Neuronal stem cell (in vitro differentiated cells): Measurements from ENCODE around the gene CARD14.
A peak's percentile ranks its signal among the peaks of the same experiment; 100 is the strongest.

Experiments
- DNase-seq: peaks from one replicate; pipeline ENCODE4 v3.0.0-alpha.2; 2013; ENCODE audit warnings: low spot score
- H2AFZ ChIP-seq: one replicate; pipeline ENCODE4 v1.6.1; 2013; ENCODE audit warnings: mild to moderate bottlenecking, low read length, inconsistent platforms
- H2AK5ac ChIP-seq: 2 replicates; pipeline ENCODE4 v1.6.1; 2013; ENCODE audit warnings: low read depth, mild to moderate bottlenecking, inconsistent platforms, low read length, moderate library complexity, mixed read lengths
- H2BK120ac ChIP-seq: 2 replicates; pipeline ENCODE4 v1.6.1; 2013; ENCODE audit warnings: low read depth, mild to moderate bottlenecking, inconsistent platforms, low read length, moderate library complexity, mixed read lengths
- H2BK12ac ChIP-seq: one replicate; pipeline ENCODE4 v1.6.1; 2013; ENCODE audit warnings: low read length, inconsistent platforms
- H2BK15ac ChIP-seq: 2 replicates; pipeline ENCODE4 v1.6.1; 2013; ENCODE audit warnings: mild to moderate bottlenecking, low read length, inconsistent platforms, mixed read lengths
- H2BK5ac ChIP-seq: one replicate; pipeline ENCODE4 v1.6.1; 2013; ENCODE audit warnings: inconsistent platforms, mild to moderate bottlenecking, low read length, moderate library complexity
- H3K14ac ChIP-seq: one replicate; pipeline ENCODE4 v1.6.1; 2013; ENCODE audit warnings: low read length, inconsistent platforms
- H3K18ac ChIP-seq: 2 replicates; pipeline ENCODE4 v1.6.1; 2013; ENCODE audit warnings: low read length, inconsistent platforms
- H3K23ac ChIP-seq: 2 replicates; pipeline ENCODE4 v1.6.1; 2013; ENCODE audit warnings: low read depth, mild to moderate bottlenecking, mixed read lengths, low read length, inconsistent platforms; ENCODE audit not compliant: poor library complexity
- H3K27ac ChIP-seq: replicated peaks from 3 replicates; pipeline ENCODE4 v1.5.1; 2013; ENCODE audit warnings: low read length, inconsistent platforms
- H3K27me3 ChIP-seq, 3 experiments: 2 replicates each; pipeline ENCODE4 v1.6.1; 2013; ENCODE audit warnings: low read length in 3 of 3, mild to moderate bottlenecking in 2 of 3, inconsistent platforms in 1 of 3, low read depth in 1 of 3, mixed read lengths in 1 of 3, moderate library complexity in 1 of 3; ENCODE audit not compliant: control insufficient read depth in 3 of 3, insufficient read depth in 3 of 3
- H3K36me3 ChIP-seq, 2 donors: replicated peaks in 1 of 2; 2 replicates each; pipeline ENCODE4 v1.6.1; 2013; ENCODE audit warnings: low read length in 2 of 2; ENCODE audit not compliant: control insufficient read depth in 2 of 2, insufficient read depth in 2 of 2
- H3K4ac ChIP-seq: 2 replicates; pipeline ENCODE4 v1.6.1; 2013; ENCODE audit warnings: inconsistent platforms, mild to moderate bottlenecking, low read length, moderate library complexity
- H3K4me1 ChIP-seq, 2 donors: 1 replicate in 1 of 2; 2 replicates in 1 of 2; pipeline ENCODE4 v1.6.1; 2013; ENCODE audit warnings: low read length in 2 of 2, low read depth in 1 of 2; ENCODE audit not compliant: control insufficient read depth in 2 of 2, insufficient read depth in 1 of 2
- H3K4me2 ChIP-seq: one replicate; pipeline ENCODE4 v1.6.1; 2013; ENCODE audit warnings: mild to moderate bottlenecking, low read length, inconsistent platforms; ENCODE audit not compliant: insufficient read depth, poor library complexity, severe bottlenecking
- H3K4me3 ChIP-seq, 2 donors: 2 replicates each; pipeline ENCODE4 v1.5.1; 2013; ENCODE audit warnings: low read length in 2 of 2, mild to moderate bottlenecking in 2 of 2, inconsistent platforms in 1 of 2, moderate library complexity in 1 of 2
- H3K79me1 ChIP-seq: one replicate; pipeline ENCODE4 v1.6.1; 2013; ENCODE audit warnings: low read depth, mild to moderate bottlenecking, inconsistent platforms, low read length, moderate library complexity
- H3K9ac ChIP-seq: one replicate; pipeline ENCODE4 v1.6.1; 2013; ENCODE audit warnings: mild to moderate bottlenecking, low read depth, low read length, inconsistent platforms; ENCODE audit not compliant: poor library complexity
- H3K9me3 ChIP-seq, 2 donors: replicated peaks in 1 of 2; 2 replicates each; pipeline versions ENCODE3 to v1.6.1; 2013; ENCODE audit warnings: low read length in 2 of 2, mild to moderate bottlenecking in 2 of 2, inconsistent platforms in 1 of 2, low read depth in 1 of 2, mixed read lengths in 1 of 2, moderate library complexity in 1 of 2; ENCODE audit not compliant: control insufficient read depth in 2 of 2, insufficient read depth in 1 of 2
- H4K8ac ChIP-seq: one replicate; pipeline ENCODE4 v1.6.1; 2013; ENCODE audit warnings: low read depth, mild to moderate bottlenecking, inconsistent platforms, low read length, moderate library complexity
- H4K91ac ChIP-seq: one replicate; pipeline ENCODE4 v1.6.1; 2013; ENCODE audit warnings: low read length, low read depth, mild to moderate bottlenecking, inconsistent platforms; ENCODE audit not compliant: poor library complexity
- WGBS, 2 donors: extraction: QIAGEN DNeasy Blood & Tissue Kit; methylation state at CpG; one replicate each; pipeline ENCODE4 v1.1.7; 2013; ENCODE audit warnings: missing lambda C conversion rate in 2 of 2, mixed read lengths in 1 of 2; ENCODE audit not compliant: insufficient read length in 2 of 2, insufficient replicate concordance in 1 of 2; ENCODE audit errors: extremely low coverage in 2 of 2; 5-methylcytosine and 5-hydroxymethylcytosine counted together

CARD14 gene

DNA sequence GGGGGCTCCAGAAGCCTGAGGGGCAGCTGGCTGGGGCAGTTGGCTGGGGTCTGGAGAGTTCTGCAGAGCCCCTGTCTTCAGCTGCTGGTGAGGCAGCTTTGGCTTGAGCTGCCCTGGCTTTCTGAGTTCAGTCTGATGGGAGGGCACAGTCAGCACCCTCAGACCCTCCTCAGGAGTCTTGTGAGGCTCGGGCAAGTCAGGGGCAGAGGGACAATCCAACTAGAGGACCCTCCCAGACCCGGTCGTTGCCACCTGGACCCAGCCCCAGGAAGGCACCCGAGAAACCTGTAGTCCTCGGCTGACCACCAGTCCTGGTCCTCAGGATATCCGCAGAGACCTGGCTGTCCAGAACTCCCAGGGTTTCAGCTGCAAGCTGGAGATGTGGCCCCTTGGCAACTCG, 1.9 kb downstream of the CARD14 start:
- H2BK12ac ChIP-seq: no peak overlapping the region
- WGBS, 2 donors: no CpG with 5 or more reads among the region's 7 CpGs

DNA sequence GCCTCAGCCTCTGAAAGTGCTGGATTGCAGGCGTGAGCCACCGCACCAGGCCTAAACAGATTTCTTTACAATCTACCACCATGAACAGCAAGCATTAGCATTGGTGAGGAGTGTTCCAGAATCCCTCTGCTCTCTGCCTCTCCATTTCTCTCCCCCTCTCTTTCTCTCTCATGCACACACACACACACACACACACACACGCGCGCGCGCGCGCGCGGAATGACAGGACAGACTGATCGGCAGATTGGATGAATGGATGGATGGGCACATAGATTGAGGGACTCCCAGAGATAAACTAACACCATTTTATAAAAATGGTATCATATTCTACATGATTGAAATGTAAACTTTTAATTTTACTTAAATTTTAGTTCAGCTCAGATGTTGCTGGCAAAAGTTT, 3.3 kb downstream of the CARD14 start:
- Histone ChIP-seq H3K9ac (no peak overlapping the region), H3K18ac (no peak overlapping the region), H2BK120ac (no peak overlapping the region), H2AK5ac (no peak overlapping the region), H3K4me1 (peaks cover 6 to 9% of the 10 kb centered on the region in 2 donors), H3K14ac (no peak overlapping the region), H3K79me1 (no peaks in the 10 kb centered on the region), H2BK15ac (no peak overlapping the region), H3K4ac (no peak overlapping the region), H2BK5ac (no peak overlapping the region), H3K27me3 (peaks cover 0 to 8% (median 0%) of the 10 kb centered on the region in 3 experiments), H4K8ac (no peak overlapping the region), H4K91ac (no peak overlapping the region), H2AFZ (no peak overlapping the region), H3K27ac (no peak overlapping the region), H3K9me3 (no peaks in the 10 kb centered on the region), H2BK12ac (no peak overlapping the region), H3K23ac (no peak overlapping the region), H3K4me3 (no peak overlapping the region), H3K36me3 (no peaks in the 10 kb centered on the region), H3K4me2 (no peak overlapping the region)
- no CpG with 5 or more reads among the region's 12 CpGs for whole genome bisulfite sequencing, 2 donors
- DNase-seq: no peak

More for the DNA sequence above, 1.9 kb downstream of the CARD14 start:
- no peak overlapping the region for H3K23ac ChIP-seq
- H2BK15ac ChIP-seq: no peak overlapping the region
- no peak overlapping the region for H2BK5ac ChIP-seq
- H2AK5ac ChIP-seq: peak overlapping the region; percentile 17
- no peak overlapping the region for H3K14ac ChIP-seq
- no peak overlapping the region for H3K27ac ChIP-seq
- H2AFZ ChIP-seq: no peak overlapping the region
- no peaks in the 10 kb centered on the region for H3K79me1 ChIP-seq
- peaks cover 6 to 9% of the 10 kb centered on the region in 2 donors for H3K4me1 ChIP-seq
- H4K91ac ChIP-seq: no peak overlapping the region
- H2BK120ac ChIP-seq: no peak overlapping the region
- no peak overlapping the region for H3K4me3 ChIP-seq
- no peak overlapping the region for H4K8ac ChIP-seq
- no peak overlapping the region for H3K4me2 ChIP-seq
- H3K27me3 ChIP-seq: peaks cover 0 to 8% (median 0%) of the 10 kb centered on the region in 3 experiments
- H3K9ac ChIP-seq: no peak overlapping the region
- DNase-seq: no peak
- no peaks in the 10 kb centered on the region for H3K36me3 ChIP-seq
- no peaks in the 10 kb centered on the region for H3K9me3 ChIP-seq
- H3K18ac ChIP-seq: no peak overlapping the region
- no peak overlapping the region for H3K4ac ChIP-seq

- Histone ChIP-seq H3K79me1 (no peaks in the 10 kb centered on the region), H4K8ac (no peak overlapping the region), H2BK12ac (no peak overlapping the region), H2AFZ (no peak overlapping the region), H3K18ac (no peak overlapping the region), H4K91ac (no peak overlapping the region), H3K9ac (no peak overlapping the region), H3K4me2 (no peak overlapping the region), H2BK15ac (no peak overlapping the region), H2BK120ac (no peak overlapping the region), H2AK5ac (no peak overlapping the region), H3K27ac (no peak overlapping the region), H3K4ac (no peak overlapping the region), H3K9me3 (no peaks in the 10 kb centered on the region), H3K27me3 (peaks cover 0 to 8% (median 0%) of the 10 kb centered on the region in 3 experiments), H3K14ac (no peak overlapping the region), H3K23ac (no peak overlapping the region), H3K36me3 (no peaks in the 10 kb centered on the region), H2BK5ac (no peak overlapping the region), H3K4me1 (peaks cover 2 to 7% of the 10 kb centered on the region in 2 donors), H3K4me3 (no peak overlapping the region)
- no CpG with 5 or more reads among the region's 6 CpGs for WGBS, 2 donors
- no peak for DNase-seq
Observed at GRCh38 chr17:80173916-80174315, 4.1 kb downstream of the CARD14 start.

DNA sequence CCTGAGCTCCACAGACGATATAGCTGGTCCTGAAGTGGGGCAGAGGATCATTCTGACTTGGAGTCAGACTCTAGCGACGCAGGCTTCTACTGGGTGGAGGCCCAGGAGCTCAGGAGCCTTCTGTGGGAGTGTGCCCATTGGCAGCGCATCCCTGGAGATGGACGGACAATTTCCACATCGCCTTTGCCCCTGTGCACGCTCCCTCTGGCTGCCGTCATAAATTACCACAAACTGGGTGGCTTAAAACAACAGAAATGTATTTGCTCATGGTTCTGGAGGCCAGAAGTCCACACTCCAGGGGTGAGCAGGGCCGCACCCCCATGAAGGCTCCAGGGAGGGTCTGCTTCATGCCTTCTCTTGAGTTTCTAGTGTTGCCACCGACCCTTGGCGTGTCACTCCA, 6.9 kb downstream of the CARD14 start:
- no peak overlapping the region for H4K8ac ChIP-seq
- no CpG with 5 or more reads among the region's 11 CpGs for WGBS, 2 donors
- H3K79me1 ChIP-seq: no peaks in the 10 kb centered on the region
- no peak overlapping the region for H3K9ac ChIP-seq
- no peak overlapping the region for H3K27ac ChIP-seq
- H3K36me3 ChIP-seq: no peaks in the 10 kb centered on the region
- H3K27me3 ChIP-seq: peaks cover 0 to 7% (median 0%) of the 10 kb centered on the region in 3 experiments
- no peak overlapping the region for H2BK5ac ChIP-seq
- no peak overlapping the region for H4K91ac ChIP-seq
- H2AK5ac ChIP-seq: no peak overlapping the region
- no peak overlapping the region for H3K18ac ChIP-seq
- peak overlapping the region; percentile 72 for H2BK15ac ChIP-seq
- no peak overlapping the region for H3K14ac ChIP-seq
- no peak overlapping the region for H2BK12ac ChIP-seq
- no peak overlapping the region for H2AFZ ChIP-seq
- H3K4ac ChIP-seq: no peak overlapping the region
- H3K9me3 ChIP-seq: no peaks in the 10 kb centered on the region
- no peak overlapping the region for H3K4me2 ChIP-seq
- peaks cover 2 to 4% of the 10 kb centered on the region in 2 donors for H3K4me1 ChIP-seq
- no peak overlapping the region for H3K23ac ChIP-seq
- no peak for DNase-seq
- H2BK120ac ChIP-seq: no peak overlapping the region
- H3K4me3 ChIP-seq: no peak overlapping the region
